HG02981 (cell line): Measurements from ENCODE around the gene RETREG1.
A peak's percentile ranks its signal among the peaks of the same experiment; 100 is the strongest.
"Not testable (repeated sequence)": the region's sequence is repeated elsewhere in the genome, so short reads cannot be mapped to it uniquely, and the experiment has no call there.

Source experiments
- ATAC-seq: cut with Tn5 transposase; IDR thresholded peaks from one replicate; pipeline ENCODE4 v1.9.1; 2021; ENCODE audit warnings: mild to moderate bottlenecking, moderate library complexity; ENCODE audit not compliant: unreplicated experiment

The RETREG1 gene

GRCh38 chr5:16558984-16559629 lies 57.7 kb downstream of the RETREG1 start:
- ATAC-seq = no peak

- ATAC-seq = no peak
These were observed 59.3 kb downstream of the RETREG1 start for GRCh38 chr5:16557477-16557876.

DNA sequence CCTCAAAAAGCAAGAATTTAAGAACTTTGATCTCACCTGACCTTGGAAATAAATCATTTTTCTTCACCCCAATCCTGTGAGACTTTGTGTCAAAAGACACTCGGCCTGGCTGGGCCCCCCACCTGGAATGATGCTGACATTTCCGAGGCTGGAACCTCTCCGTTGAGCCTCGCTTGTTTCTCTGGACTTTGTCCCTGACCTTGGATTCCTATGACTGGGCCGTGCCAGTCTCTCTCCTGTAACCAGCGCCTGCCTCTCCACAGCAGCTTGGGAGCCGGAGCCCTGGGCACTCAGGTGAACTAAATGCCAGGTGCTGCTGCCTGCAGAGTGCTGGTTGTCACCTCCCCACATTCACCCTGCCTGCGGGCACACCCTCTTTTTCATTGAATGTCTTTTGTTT lies 62.7 kb downstream of the RETREG1 start:
- no peak for ATAC-seq

DNA sequence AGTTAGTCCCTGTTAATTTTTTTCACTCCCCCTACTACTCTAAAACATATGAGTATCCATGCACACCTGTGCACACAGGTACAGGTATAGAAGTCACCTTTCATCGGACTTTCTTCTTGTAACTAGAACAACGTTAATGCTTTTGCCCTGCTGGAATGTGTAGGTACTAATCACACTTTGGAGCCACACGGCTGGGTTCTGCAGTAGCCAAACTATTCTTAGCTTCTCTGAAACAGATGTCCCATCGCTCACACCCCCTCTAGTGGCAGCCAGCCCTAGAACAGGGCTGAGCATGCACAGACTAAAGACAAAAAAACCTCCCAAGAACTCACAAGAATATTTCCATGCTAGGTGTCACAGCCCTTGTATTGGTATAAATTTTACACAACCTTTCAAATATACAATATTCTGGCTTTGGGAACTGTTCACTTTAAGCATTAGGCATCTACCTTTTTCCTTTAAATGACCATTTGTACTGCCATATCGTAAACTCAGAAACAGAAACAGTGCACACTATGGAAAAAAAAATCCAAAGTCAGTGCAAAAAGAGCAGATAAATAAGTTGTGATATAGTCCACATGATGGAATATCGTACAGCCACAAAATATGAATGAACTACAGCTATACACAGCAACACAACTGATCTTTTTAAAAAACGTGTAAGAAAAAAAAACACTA lies 64.0 kb downstream of the RETREG1 start:
- peak; percentile 89 for ATAC-seq

- ATAC-seq = no peak
These were observed 65.2 kb downstream of the RETREG1 start for GRCh38 chr5:16551628-16552027.

DNA sequence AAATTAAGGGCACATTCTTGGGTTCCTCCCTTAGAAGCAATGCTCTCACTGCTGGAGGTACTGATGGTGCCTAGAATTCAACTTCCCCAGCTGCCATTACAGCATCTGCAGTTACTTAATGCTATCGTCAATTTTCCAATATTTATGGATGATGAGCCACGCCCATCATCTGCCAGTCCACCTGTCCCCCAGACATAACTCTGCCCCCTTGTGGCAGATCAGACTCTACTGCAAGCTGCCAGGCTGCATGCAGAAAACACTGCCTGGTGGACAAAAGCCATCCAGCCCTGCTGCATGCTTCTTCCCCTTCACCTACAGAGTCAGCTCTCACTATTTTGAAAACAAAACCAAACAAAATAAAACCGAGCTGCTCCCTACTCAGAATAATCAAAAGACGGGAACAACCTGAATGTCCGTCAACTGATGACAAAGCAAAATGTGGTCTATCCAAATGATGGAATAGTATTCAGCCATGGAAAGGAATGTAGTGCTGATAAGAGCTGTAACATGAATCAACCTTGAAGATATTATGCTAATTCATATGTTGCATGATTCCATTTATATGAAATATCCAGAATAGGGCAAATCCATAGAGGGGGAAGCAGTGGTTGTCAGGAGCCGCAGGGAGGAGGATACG lies 66.4 kb downstream of the RETREG1 start:
- peak; percentile 68 for ATAC-seq

DNA sequence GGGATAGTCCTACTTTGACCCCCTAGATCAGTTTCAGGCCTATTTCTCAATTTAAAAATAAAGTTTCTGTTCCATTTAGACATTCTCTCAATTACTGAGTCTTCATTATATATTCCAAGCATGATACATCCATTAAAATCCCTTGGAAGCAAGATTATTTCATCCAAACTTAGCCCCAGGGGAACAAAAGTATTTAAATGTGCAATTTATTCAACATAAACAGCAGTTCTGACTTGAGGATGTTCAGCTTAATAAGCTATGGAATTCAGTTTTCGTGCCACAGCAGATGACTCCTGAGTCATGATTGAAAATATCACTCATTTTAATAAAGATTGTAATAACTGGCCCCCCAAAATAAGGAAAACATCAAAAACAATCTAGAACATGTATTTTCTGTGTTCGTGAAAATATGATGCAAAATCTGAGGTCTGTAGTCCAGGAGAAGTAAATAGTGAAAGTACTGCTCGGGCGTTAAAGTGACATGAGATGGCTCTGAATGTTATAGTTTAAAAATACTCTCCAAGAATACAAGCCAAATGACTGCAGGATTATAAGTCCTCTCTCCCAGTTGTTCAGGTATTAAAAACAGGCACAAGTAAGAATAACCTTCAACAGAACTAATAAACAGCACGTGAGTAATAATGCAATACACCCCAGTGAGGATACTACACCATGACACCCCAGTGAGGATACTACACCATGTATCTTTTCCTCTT lies 67.1 kb downstream of the RETREG1 start:
- no peak for ATAC-seq

- no peak for ATAC-seq
These were observed 68.0 kb downstream of the RETREG1 start for GRCh38 chr5:16548812-16549211.

- ATAC-seq = no peak
These were observed 68.7 kb downstream of the RETREG1 start for GRCh38 chr5:16548115-16548514.

DNA sequence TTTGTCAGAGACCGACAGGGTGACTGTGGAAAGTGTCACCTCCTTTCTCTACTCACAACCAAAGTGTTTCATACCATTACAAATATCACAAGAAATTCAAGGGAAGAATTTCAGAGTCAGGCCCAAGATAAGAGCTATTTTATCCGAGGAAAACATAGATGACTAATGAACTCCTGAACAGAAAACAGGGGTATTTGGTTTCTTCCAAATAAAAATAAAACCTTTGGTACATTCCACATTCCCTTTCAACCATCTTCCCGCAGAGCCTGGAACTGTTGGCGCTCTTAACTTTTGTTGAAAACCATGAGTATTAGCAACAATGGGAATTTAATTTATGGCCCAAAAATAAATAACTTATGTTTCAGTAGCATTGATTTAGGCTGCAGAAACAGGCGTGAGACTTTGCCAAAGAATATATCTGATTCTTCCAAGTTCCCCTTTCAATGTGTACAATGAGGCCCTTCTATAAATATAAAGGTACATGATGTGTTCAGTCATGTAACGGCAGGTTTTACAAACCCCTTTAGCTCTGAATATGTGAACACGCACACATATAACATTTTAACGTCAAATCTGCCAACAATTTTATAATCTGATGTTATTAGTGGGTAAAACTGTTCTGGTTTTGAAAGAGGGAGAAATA lies 69.5 kb downstream of the RETREG1 start:
- ATAC-seq = no peak

DNA sequence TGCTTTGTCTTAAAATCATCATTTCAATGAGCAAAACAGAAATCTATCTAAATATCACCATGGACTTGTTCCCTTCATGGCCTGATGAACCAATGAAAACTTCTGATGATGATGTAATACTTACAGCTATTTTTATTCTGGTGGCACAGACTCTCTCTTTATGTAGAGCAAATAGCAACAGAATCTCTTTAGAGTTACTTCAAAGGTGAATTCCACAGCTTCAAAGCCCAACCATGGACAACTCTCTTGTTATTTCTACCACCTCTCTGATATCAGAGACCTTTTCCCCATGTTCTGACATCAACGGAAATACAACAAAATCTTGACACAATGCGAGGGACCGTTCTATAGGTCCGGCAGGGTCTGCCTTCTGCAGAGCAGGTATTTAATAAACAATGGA lies 70.1 kb downstream of the RETREG1 start:
- ATAC-seq = no peak

- ATAC-seq = no peak
These were observed 72.0 kb downstream of the RETREG1 start for GRCh38 chr5:16544607-16545374.

- not testable (repeated sequence) for ATAC-seq
These were observed 73.6 kb downstream of the RETREG1 start for GRCh38 chr5:16543206-16543605.

DNA sequence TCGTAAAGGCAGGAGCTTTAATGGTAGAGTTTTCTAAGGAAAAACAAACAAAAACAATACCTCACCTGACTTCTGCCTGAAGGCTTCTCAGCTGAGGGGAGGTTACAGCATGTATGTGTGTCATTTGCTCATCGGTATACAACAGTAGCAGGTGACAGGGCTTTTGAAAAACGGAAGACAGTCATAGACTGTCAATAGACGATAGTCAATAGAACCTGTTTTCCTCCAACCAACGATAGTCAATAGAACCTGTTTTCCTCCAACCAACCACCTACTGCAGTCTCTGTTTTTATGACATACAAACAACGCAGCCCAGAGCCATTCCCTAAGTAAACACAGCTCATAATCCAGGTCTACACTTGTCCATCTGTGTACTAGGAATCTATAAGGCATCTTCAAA lies 74.6 kb downstream of the RETREG1 start:
- no peak for ATAC-seq

- ATAC-seq = not testable (repeated sequence)
These were observed 75.2 kb downstream of the RETREG1 start for GRCh38 chr5:16541592-16541991.

GRCh38 chr5:16540421-16540820 lies 76.4 kb downstream of the RETREG1 start:
- no peak for ATAC-seq

DNA sequence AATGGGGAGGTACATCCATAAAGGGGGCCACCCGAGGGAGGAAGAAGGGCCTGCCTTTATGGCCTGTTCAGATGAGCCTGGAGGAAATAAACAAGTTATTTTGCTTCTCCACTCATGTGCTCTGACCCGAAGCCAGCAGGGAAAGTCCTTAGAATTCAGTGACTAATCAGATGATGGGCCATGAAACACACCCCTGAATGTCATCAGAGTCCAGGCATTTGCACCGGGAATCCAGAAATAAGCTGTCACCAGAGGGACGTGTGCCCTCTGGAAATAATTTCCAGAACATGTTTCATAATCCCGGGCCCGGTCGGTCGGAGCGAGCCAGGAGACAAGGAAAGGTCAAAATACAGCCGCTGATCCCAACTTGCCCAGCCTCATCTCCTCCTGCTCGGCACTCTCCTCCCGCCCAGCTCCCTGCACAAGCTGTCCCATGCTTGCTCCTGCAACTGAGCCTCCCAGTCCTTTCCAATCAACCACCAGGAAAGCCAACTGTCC lies 77.6 kb downstream of the RETREG1 start:
- ATAC-seq = no peak

DNA sequence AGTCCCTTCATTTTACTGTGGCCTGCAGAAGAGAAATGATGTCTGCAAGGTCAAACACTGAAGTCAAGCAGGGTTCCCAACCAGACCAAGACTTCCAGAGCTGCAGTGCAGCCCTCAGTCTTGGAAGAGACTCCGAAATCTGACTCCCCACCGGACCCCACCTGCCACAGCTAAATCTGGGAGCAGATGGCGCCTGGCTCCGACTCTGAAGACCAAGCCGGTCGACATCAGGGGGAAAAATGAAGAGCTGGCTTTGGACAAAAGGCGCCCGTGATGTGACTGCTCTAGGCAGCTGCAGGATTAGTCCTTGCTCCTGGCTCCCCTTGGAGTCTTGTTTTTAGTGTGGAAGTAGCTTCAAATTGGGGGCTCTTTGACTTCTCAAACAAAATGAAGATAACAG lies 78.8 kb downstream of the RETREG1 start:
- no peak for ATAC-seq

DNA sequence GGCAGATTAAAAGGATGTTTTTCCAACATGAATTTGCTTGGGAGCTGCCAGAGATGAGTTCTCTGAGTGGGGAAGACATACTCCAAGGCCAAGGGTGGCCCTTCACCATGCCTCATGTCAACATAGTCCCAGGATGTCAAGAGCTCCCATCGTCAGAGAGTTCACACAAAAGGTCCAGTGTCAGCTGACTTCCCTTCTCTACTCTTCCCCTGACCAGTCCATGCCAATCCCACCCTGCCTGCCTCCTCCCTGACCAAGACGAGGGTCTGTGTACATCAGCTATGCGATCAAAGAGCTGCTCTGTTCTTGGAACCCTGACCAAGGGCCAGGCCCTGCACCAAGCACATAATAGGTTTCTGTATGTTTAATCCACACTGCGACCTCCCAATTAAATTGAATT lies 80.0 kb downstream of the RETREG1 start:
- no peak for ATAC-seq

DNA sequence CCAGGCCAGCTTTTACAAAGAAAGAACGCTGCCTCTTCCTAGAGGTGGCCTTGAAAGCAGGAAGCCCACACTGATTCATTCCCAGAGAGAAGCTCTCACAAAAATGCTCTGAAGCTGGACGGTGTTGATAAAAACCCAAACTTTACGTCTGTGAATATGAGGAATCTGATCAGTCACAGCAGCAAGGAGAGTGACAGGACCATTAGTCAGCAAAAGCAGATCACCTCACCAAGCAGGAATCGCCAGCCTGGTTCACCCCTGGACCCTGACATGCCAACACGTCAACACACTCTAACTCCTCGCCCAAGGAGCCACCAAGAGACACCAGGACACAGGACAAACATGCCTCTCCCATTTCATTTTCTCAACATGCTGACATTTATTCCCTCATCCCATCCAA lies 80.6 kb downstream of the RETREG1 start:
- no peak for ATAC-seq
